NCI-H524 (cell line): ENCODE data around the gene GRID1.

Source experiments
- DNase-seq, 2 experiments: peaks; one replicate each; lab custom pipeline; 2025; lab: John Stamatoyannopoulos, UW

GRID1 gene

DNA sequence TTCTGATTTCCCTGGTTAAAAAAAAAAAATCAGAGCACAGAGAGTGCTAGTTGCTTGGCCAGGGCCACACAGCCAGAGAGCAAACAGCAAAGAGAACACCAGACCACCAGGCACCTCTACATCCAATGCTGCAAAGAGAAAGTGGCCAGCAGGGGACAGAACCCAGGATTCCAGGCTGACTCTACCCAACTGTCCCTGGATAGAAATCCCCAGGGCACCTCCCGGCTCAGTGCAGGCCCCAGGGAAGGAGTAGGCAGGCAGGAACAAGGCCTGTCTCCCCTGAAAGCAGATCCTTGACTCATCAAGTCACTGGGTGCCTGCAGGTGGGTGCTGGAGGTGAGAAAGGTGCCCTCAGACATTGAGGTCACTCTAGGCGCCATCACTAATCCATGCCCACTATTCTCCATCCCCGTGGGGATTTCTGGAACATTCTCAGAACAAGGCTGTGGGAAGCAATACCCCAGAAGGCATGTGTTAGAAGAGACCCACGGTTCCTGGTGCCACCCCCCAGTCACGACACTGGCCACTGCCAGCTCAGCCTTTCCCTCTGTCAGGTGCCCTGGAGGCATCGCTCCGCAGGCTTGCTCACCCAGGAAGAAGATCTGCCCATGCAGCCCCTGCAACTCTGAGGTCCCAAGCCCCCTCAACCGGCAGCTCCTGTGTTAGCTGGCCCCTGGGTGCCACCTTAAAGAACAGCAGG lies 154.8 kb downstream of the GRID1 start:
- DNase-seq, result no peak

DNA sequence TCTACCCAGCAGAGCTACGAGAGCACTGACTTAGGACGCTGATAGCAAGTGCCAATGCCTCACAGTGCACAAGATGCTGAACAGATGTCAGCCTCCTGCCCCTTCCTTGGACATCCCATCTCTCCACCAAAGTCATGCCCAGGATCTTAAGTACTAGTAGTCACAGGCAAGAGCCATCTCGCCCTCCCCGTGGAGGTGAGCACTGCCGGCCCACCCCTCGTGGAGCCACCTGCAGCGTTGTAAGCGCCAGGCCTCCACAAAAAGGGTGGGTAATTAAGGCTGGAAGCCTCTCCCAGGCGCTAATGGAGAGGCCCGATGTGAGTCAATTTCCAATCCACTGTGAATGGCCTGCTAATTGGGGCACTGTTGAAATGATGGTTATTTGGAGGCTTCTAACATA lies 156.2 kb downstream of the GRID1 start:
- DNase-seq, result no peak

DNA sequence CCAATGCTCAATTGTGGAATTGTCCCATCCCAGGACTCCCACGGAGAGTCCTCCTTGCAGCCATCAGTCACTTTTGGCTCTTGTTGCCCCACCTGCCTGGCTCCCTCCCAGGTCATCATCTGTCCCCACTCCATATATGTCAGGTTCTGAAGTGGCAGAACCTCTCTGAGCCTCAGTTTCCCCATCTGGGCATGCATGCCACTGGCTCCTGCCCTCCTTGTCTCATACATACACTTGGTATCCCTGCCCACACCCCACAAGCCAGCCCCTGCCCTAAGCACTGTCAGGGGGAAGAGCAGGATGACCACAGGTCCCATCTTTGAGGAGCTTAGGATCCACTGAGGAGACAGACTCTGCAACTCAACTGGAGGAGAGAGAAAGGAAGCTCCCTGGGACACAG lies 156.9 kb downstream of the GRID1 start:
- DNase-seq, result no peak

DNA sequence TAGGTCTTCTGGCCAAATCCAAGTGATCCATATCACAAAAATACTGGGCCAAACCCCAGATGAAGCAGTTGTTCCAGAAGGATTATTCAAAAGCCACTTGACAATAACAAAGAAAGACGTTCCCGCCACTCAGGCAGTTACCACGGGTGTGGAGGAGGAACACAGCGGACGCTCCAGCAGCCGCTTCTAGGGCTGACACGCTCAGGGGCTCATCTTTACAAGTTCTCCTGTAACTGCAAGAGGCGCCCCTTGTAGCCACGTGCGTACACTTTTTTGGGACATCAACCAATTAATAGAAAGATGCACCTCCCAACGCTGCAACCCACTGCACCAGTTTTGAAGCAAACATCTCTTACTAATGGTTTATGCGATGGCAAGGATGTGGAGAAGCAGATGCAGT lies 159.4 kb downstream of the GRID1 start:
- no peak for DNase-seq

DNA sequence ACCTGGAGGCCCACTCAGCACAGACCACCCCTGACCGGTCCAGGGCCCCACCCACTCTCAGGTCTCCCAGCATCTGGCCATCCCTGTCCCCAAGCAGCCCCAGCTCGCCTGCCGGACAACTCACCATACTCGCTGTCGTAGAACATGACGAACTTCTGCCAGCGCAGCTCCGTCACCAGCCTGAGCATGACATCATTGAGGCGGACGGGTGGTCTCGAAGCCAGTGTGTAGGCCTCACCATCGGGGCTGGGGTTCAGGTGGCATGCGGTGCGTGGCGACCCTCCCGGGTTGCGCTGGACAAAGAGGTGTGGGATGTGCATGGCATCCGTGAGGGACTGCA lies 160.4 kb downstream of the GRID1 start:
- no peak for DNase-seq

DNA sequence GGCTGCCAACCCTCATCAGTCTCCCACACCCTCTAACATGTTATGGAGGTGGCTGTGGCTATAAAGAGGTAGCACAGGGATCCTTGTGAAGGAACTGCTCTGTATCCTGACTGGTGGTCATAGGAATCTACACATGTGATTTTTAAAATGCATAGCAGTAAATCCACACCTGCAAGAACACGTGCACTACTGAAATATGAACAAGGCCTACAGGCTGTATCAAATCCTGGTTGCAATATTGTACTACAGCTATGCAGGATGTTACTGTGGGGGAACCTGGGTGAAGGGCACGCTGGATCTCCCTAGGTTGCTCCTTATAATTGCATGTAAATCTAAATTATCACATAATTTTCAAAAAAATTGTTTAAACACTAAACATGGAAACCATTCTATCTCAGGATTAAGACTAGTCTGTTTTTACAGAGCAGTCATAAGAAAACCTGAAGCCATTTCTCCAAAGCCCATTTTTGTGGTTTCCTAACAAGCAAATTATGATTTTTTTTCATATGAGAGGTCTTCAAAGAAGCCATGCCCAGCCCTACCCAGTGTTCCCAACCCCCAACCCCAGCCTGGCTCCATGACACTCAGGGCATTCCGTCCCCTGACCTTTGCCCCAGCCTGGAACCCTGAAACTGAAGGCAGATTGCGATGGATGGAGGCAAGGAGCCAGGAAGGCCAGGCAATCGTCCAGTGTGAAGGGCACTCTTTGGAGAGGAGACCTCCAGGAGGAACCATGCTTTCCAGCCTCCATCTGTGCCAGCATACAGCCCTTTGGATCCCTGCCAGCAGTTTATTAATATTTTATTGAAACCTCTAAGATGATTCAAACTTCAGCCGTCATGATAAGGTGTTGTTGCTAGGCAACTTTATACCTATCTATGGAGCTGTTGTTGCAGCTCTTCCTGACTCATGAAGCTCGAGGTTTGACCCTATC lies 161.0 kb downstream of the GRID1 start:
- DNase-seq, result no peak

DNA sequence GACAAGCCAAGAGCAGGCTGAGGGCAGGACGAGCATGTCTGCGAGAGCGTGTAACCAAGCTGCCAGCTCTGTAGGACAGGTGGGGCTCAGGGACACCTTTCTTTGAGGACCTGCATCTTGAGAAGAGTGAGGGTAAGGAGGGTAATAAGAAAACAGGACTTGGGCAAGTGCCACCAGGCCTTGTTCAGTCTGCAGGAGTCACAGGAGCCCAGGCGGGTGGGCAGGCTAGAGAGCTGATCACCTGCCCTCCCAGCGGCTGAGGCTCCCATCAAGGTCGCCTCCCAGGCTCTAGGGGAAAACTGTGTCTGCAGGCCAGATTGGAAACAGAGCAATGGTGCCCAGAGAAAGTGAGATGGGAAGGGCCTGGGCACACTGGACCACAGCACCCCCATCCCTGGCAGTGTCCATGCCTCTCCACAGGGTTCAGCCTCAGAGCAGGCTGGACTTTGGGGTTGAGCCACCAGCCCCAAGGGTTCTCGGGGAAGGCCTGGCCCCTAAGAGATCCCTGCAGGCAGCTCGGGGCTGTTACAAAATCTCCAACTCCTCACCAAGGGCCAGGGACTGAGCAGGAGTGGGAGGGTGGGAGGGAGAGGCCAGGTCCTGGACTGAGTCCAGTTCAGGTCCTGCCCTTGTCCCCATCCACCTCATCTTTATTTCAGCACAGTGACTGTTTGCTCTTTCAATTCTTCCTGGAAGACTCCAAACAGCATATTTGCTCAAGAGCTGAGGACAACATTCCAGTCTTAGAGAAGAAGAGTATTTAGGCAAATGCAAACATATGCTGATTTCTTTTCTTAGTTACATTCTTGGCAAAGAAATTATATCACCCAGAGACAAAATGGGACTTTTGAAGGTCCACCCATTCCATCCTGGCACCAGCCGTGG lies 161.9 kb downstream of the GRID1 start:
- DNase-seq, result no peak

DNA sequence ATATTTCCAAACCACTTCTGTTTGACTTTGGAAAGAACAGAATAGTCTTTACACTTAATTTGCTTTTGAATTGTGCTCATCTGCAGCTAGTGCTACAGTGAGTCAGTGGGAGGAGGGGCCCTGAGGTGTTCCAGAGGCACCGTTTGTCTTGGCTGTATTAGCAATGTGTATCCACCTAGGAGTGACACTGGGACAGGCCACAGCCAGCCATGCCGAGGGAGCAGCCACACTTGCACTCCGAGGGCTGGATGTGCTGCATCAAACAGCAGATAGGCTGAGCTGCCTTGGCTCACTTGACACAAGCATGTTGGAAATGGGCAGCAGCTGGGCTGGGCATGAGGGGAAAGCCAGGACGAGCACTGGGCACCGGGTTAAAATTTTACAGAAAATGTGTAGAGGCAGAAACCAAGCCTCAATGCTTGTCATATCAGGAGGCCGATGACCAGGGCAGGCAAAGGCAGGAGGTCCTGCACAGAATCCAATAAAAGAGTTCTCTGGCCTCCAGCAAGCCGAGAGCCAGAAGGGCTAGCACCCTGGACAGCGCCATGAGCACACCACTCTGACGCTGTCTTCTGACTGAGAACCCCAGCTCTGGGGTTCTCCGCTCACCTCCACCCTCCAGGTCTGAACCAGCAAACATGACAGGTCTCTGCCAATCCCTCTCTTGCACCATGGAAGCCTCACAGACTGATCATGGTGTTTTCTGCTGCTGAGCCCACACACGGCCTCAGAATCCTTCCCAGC lies 163.3 kb downstream of the GRID1 start:
- no peak for DNase-seq

DNA sequence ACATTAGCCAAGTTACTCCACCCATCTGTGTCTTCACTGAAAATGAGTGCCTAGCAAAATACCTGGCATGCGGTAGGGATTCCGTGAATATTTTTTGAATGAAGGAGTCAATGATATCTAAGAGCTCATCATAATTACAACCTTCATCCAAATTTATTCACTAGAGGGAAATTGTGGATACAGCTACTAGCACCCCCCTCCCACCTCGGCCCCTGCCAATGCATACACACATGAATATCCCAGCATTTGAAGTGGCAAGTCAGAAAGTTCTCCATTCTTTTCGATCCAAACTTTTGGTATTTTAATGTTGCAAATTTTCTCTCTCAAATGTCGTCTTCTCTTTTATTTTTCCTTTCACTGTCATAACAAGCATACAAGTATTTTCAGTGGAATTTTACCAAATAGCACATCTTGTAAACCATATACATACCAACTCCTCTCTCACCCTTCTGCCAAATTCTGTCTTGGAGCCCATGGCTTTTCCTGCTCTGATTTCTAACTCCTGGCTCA lies 164.3 kb downstream of the GRID1 start:
- no peak for DNase-seq

DNA sequence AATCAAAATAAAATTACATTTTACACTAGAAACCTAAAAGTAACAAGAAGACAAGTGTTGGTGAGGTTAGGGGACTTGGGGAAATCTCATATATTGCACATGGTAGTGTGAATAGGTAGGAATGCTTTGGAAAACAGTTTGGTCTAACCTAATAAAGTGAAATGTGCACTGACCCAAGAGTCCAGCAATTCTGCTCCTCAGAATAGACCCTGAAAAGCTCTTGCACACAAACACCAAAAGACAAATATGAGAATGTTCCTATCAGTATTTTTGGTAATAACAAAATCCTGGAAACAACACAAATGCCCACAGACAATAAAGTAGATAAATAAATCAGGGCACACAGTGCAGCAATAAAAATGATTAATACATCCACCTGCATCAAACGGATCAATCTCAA lies 165.7 kb downstream of the GRID1 start:
- DNase-seq, result no peak

DNA sequence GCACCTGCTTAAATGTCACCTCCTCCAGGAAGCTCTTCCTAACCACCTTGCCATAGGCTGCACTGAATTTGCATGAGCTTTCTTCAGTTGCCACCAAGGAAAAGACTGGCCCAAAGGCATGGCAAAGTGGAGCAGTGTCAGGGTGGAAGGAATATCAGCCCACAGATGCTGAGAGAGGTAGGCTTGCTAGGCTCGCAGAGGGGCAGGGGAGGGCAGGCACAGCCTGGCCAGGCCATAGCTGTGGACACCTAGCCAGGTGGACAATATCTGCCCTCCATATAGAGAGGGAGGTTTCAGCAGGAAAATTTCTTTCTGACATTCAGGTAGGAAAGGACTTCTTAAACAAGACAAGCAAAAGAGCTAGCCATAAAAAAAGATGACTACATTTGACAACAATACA lies 166.3 kb downstream of the GRID1 start:
- no peak for DNase-seq

DNA sequence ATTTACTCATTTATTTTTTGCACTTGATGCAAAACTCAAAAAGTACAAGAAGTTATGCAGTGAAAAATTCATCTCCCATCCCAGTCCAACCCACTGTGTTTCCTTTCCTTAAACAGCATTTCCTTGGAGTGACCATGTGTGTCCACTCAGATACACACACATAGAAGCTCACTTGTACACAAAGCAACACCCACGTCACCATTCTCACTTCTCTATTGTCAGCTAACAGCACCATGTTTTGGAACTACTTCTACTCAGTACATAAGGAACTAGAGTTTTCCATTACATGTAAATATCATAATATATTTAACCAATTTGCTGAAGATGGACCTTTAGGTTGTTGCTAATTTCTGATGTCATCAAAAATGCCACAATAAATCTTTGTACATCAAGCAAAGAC lies 167.6 kb downstream of the GRID1 start:
- no peak for DNase-seq

DNA sequence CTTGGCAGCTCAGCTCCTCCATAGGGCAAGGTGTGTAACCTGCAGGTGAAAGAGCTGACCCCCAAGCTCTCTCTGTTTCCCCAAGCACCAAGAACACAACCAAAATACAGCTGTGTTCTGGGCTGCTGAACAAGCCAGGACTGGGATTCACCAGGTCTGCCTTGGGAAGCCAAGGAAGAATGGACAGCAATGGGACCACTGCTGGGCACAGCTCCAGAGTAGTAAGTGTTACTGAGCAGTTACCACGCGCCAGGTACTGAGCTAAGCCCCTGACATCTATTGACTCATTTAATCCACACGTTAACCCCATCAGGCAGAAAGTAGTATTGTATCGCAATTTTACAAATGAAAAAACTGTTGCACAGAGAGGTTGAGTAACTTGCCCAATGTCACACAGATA lies 168.3 kb downstream of the GRID1 start:
- no peak for DNase-seq

DNA sequence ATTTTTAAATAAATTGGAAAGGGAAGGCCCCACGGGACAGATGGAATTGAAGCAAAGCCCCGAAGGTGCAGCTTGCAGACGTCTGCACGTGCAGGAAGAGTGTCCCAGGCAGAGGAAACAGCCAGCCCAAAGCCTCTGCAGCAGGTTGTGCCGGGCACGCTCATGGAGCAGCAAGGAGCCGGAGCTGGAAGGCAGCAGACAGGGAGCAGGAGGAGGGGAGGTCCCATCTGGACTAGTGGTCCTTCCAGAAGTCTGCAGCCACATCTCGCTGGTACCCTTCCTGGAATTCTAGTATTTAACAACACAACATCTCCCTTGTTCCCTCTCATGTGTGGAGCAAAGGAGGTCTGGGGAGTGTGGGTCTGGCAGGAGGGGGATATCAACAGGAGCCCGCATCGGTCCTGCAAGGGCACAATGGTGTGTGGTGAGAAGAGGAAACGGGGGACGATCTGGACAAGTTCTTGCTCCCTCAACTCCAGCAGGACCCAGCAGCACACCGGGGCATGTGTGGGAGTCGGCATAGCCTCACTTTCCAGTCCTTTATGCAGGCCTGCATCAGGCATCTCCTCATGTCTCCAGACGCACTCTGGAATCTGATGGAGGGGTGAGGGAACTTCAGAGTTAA lies 169.3 kb downstream of the GRID1 start:
- DNase-seq, result no peak

DNA sequence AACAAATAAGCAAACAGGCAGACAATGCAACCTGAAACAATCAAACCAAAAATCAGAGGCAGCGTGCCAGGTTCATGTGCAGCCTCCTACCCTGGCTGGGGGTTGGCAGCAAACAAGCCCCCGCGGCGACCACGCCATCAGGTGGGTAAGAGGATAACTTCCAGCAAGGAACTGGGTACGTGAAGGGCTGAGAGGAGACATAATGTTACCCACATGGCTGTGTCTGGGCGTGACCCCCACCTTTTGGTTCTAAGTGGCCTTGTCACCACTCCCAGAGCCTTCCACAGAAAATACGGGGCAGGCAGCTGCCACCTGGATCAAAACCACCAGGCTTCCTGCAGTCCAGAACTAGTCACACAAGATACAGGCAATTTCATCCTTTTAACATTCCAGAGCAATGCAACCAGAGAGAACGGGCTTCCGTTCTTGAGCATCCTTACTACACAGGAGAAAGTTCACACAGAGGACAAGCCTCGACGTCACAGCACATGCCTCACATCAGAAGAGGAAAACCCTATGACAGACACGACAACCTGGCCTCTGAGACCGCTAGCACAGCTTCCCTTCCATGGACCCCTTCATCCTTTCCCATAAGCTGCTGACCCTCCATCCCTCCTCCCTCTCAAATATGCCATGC lies 171.0 kb downstream of the GRID1 start:
- DNase-seq, result no peak

DNA sequence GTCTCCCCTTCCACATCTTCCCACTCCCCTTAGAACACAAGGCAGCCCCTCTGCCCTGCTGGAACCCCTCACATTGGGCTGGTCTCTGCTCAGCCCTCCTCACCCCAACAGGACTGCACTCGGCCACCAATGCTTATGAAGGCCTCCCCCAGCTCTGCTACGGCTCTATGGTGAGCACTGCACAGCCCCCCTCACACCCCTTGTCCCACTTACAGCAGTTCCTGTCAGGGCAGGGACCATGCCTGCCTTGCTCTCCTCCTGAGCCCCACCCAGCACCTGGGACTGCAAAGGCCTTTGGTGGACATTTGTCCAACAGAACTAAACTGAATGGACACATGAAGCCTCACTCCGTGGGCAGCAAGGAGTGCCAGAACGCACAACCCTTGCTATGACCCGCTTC lies 171.9 kb downstream of the GRID1 start:
- no peak for DNase-seq

DNA sequence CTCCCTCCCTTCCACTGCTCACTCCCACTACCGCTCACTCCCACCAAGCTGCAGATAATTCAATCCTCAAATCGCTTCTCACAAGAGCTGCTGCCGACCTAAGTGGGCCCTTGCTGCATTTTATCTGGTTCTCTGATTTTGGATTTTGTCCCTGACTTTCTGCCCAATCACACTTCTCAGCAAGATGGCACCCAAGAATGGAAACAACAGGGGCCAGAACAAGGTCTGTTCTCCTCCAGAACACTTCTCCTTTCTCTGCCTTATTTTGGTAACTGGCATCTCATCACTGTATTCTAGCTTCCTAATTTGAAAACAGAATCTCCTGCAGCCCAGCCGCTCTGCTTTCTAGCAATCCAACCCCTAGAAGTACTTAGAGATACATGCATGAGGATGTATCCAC lies 172.8 kb downstream of the GRID1 start:
- DNase-seq, result no peak

DNA sequence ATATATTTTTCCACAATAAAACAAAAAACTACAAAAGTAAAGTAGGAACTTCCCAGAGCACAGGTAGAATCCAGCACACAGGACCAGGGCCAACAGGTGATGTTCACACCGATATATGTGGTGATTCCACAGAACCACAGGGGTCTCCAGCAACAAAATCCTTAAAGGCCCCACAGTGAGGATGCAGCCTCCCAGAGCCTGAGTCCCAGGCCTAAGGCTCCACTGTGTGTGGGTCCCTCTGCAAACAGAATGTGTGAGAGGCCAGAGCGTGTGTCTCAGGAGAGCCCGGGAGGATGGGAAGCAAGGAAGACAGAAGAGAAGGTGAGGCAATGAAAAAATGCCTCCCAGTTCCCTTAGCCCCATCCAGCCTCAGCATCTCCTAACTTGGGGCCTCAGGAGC lies 173.9 kb downstream of the GRID1 start:
- no peak for DNase-seq

DNA sequence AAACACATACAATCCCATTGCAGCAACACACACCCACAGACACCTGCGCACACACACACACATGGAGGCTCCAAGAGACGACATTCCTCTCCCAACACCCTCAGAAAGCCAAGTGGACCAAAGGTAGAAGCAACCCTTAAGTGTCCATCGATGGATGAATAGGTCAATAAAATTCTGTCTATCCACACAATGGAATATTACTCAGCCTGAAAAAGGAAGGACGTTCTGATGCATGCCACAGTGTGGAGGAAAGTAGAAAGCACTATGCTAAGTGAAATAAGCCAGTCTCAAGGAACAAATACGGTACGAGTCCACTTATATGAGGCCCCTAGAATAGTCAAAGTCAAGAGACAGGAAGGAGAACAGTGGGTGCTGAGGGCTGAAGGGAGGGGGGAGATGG lies 174.4 kb downstream of the GRID1 start:
- DNase-seq, result no peak

DNA sequence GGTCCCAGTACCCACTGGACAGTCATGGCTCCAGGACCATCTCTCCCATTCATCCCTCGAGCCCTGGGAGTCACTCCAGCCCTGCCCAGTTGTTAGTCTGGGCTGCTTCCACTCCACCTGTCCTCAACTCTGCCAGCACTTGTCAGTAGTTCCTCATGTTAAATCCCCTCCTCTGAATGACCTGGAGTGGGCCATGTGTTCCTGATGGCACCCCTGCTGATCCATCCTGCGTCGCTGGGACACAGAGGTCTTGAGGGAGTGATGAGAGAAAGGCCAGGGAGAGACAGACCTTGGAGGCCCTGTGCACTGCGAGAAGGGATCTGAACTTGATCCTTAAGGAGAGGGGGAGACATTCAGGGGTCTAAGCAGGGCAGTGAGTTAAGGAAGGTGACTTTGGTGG lies 174.9 kb downstream of the GRID1 start:
- no peak for DNase-seq

DNA sequence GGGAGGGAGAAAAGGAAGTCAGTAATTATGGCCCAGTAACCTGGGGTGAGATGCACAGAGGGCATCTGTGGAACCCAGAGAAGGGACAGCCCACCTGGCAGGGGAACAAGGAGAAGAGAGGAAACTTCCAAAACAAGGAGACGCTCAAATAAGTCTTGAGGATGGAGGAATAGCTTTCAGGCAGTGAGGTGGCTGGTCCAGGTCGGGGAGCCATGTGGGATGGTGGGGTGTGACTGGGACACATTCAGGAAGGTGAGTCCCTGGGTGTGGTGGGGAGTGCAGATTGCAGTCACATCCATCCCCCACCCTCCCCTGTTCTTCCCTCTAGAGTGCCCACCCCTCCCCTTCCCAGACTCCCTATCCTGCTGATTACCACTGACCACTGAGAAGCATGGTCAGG lies 175.4 kb downstream of the GRID1 start:
- DNase-seq, result no peak
